ENCODE measurements around the gene CDK7. TPM values are rescaled to one million over a fixed set of nuclear protein-coding genes. Genes with fewer than 3 reads are reported as not detected.

CDK7 gene
- total and polyA plus RNA-seq, 9 of the 15 experiments (the other 6 are each of a cell fraction or from before 2014, with no cell fraction given), result 41.7 to 143 (median 65.3) TPM

DNA sequence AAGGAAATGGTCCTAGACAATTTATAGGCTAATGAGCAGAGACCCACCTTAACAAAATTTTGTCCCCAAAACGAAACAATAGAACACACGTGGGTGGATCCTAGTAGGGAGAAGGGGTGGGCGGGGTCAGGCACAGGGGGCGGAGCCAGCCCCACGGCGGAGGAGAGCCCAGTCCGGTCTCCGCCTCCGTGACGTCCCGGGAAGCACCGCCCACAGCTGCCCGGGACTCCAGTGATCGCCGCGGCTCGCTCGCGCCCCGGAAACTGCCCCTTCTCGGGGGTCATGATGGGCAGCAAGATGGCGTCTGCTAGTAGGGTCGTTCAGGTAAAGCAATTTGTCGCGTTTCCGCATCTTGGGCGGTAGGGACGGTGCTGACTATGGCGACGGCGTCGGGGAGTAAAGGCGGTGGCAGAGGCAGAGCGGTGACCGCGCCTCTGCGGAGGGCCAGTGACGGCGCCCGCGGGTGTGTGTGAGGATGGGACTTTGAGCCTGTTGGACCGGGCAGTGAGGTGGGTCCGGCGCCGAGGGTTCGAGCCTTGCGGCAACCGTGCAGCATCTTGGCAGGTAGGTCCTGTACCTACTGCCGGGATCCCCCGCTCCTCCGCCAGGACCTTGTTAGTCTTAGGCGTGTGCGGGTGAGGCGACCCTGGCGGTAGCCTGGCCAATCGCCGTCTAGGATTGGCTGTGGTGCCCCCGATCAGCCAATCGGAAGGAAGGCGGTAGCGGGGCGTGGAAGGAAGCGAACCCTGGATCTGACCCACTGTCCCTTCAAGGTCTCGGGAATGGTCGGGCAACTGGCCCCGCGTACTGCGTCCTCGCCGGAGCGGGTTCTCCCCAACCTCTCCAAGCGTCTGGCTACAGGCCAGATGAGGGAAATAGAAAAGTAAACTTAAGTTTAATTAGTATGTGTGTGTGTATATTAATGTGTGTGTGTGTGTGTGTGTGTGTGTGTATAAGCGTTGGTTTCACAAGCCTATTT is 16.8 kb upstream of the CDK7 start (continued):
- TF ChIP-seq, protein P1, sequence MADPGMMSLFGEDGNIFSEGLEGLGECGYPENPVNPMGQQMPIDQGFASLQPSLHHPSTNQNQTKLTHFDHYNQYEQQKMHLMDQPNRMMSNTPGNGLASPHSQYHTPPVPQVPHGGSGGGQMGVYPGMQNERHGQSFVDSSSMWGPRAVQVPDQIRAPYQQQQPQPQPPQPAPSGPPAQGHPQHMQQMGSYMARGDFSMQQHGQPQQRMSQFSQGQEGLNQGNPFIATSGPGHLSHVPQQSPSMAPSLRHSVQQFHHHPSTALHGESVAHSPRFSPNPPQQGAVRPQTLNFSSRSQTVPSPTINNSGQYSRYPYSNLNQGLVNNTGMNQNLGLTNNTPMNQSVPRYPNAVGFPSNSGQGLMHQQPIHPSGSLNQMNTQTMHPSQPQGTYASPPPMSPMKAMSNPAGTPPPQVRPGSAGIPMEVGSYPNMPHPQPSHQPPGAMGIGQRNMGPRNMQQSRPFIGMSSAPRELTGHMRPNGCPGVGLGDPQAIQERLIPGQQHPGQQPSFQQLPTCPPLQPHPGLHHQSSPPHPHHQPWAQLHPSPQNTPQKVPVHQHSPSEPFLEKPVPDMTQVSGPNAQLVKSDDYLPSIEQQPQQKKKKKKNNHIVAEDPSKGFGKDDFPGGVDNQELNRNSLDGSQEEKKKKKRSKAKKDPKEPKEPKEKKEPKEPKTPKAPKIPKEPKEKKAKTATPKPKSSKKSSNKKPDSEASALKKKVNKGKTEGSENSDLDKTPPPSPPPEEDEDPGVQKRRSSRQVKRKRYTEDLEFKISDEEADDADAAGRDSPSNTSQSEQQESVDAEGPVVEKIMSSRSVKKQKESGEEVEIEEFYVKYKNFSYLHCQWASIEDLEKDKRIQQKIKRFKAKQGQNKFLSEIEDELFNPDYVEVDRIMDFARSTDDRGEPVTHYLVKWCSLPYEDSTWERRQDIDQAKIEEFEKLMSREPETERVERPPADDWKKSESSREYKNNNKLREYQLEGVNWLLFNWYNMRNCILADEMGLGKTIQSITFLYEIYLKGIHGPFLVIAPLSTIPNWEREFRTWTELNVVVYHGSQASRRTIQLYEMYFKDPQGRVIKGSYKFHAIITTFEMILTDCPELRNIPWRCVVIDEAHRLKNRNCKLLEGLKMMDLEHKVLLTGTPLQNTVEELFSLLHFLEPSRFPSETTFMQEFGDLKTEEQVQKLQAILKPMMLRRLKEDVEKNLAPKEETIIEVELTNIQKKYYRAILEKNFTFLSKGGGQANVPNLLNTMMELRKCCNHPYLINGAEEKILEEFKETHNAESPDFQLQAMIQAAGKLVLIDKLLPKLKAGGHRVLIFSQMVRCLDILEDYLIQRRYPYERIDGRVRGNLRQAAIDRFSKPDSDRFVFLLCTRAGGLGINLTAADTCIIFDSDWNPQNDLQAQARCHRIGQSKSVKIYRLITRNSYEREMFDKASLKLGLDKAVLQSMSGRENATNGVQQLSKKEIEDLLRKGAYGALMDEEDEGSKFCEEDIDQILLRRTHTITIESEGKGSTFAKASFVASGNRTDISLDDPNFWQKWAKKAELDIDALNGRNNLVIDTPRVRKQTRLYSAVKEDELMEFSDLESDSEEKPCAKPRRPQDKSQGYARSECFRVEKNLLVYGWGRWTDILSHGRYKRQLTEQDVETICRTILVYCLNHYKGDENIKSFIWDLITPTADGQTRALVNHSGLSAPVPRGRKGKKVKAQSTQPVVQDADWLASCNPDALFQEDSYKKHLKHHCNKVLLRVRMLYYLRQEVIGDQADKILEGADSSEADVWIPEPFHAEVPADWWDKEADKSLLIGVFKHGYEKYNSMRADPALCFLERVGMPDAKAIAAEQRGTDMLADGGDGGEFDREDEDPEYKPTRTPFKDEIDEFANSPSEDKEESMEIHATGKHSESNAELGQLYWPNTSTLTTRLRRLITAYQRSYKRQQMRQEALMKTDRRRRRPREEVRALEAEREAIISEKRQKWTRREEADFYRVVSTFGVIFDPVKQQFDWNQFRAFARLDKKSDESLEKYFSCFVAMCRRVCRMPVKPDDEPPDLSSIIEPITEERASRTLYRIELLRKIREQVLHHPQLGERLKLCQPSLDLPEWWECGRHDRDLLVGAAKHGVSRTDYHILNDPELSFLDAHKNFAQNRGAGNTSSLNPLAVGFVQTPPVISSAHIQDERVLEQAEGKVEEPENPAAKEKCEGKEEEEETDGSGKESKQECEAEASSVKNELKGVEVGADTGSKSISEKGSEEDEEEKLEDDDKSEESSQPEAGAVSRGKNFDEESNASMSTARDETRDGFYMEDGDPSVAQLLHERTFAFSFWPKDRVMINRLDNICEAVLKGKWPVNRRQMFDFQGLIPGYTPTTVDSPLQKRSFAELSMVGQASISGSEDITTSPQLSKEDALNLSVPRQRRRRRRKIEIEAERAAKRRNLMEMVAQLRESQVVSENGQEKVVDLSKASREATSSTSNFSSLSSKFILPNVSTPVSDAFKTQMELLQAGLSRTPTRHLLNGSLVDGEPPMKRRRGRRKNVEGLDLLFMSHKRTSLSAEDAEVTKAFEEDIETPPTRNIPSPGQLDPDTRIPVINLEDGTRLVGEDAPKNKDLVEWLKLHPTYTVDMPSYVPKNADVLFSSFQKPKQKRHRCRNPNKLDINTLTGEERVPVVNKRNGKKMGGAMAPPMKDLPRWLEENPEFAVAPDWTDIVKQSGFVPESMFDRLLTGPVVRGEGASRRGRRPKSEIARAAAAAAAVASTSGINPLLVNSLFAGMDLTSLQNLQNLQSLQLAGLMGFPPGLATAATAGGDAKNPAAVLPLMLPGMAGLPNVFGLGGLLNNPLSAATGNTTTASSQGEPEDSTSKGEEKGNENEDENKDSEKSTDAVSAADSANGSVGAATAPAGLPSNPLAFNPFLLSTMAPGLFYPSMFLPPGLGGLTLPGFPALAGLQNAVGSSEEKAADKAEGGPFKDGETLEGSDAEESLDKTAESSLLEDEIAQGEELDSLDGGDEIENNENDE (IDR thresholded peaks at IDR 0.05; ENCODE audit: low read depth, low read length), result no peak
- TF ChIP-seq, protein P2, sequence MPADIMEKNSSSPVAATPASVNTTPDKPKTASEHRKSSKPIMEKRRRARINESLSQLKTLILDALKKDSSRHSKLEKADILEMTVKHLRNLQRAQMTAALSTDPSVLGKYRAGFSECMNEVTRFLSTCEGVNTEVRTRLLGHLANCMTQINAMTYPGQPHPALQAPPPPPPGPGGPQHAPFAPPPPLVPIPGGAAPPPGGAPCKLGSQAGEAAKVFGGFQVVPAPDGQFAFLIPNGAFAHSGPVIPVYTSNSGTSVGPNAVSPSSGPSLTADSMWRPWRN (IDR thresholded peaks at IDR 0.05; ENCODE audit: low read depth), result no peak
- TF ChIP-seq, protein P3, sequence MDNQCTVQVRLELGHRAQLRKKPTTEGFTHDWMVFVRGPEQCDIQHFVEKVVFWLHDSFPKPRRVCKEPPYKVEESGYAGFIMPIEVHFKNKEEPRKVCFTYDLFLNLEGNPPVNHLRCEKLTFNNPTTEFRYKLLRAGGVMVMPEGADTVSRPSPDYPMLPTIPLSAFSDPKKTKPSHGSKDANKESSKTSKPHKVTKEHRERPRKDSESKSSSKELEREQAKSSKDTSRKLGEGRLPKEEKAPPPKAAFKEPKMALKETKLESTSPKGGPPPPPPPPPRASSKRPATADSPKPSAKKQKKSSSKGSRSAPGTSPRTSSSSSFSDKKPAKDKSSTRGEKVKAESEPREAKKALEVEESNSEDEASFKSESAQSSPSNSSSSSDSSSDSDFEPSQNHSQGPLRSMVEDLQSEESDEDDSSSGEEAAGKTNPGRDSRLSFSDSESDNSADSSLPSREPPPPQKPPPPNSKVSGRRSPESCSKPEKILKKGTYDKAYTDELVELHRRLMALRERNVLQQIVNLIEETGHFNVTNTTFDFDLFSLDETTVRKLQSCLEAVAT (IDR thresholded peaks at IDR 0.05), result peak; percentile 40 to 71; a peak in 3 of 4 replicates
- no peak for TF ChIP-seq ZFP91 (CRISPR knock-in tag; IDR thresholded peaks at IDR 0.05)
- peak; percentile 61; the same call in 1 of the 2 replicates for TF ChIP-seq ZNF395 (CRISPR knock-in tag; IDR thresholded peaks at IDR 0.05)
- no peak for TF ChIP-seq ADNP (tag; IDR thresholded peaks at IDR 0.05)

Measured in K562 (cell line).